AG10803 (cell line): ENCODE data around the gene TREH.

Experiments
- DNase-seq: peaks from one replicate; pipeline ENCODE4 v3.0.0; 2010; ENCODE audit warnings: low read depth
- H3K4me3 ChIP-seq: 2 replicates; pipeline ENCODE4 v1.5.1; 2011; ENCODE audit warnings: mild to moderate bottlenecking, low read length, control low read depth
- CTCF ChIP-seq: conservative IDR thresholded peaks from 2 replicates; pipeline ENCODE4 v1.5.1; 2011; ENCODE audit warnings: mild to moderate bottlenecking, low read length, control low read depth, inconsistent platforms

Gene TREH

GRCh38 chr11:118641397-118642019 lies 37.9 kb downstream of the TREH start:
- no peak for TF ChIP-seq CTCF
- no peak overlapping the region for H3K4me3 ChIP-seq
- DNase-seq: no peak

GRCh38 chr11:118640332-118641154 lies 38.9 kb downstream of the TREH start:
- no peak overlapping the region for H3K4me3 ChIP-seq
- TF ChIP-seq CTCF: no peak; the same call in 1 of the 2 replicates
- no peak for DNase-seq

- no peak for DNase-seq
- no peak overlapping the region for H3K4me3 ChIP-seq
- TF ChIP-seq CTCF: no peak
These were observed 39.6 kb downstream of the TREH start for GRCh38 chr11:118639899-118640298.

GRCh38 chr11:118638726-118639125 lies 40.7 kb downstream of the TREH start:
- no peak for DNase-seq
- H3K4me3 ChIP-seq: no peak overlapping the region
- no peak for TF ChIP-seq CTCF

- H3K4me3 ChIP-seq: no peak overlapping the region
- DNase-seq: no peak
- no peak for TF ChIP-seq CTCF
These were observed 42.7 kb downstream of the TREH start for GRCh38 chr11:118636569-118637290.

GRCh38 chr11:118635642-118636041 lies 43.8 kb downstream of the TREH start:
- DNase-seq: no peak
- TF ChIP-seq CTCF: no peak
- H3K4me3 ChIP-seq: no peak overlapping the region
